OCI-LY1 (cell line): ENCODE measurements around the gene DNHD1.

Experiments used
- EZH2 ChIP-seq: fragments of 200-600 bp; sonication (generic), shearing (Covaris generic); IDR thresholded peaks from 2 replicates; pipeline ENCODE4 v1.8.0; 2017; ENCODE audit warnings: borderline replicate concordance, mixed run types, mild to moderate bottlenecking, antibody characterized with exemption, low read length, moderate library complexity, mixed read lengths
- TF ChIP-seq, protein P1 (sequence below): fragments of 200-600 bp; sonication (generic), shearing (Covaris generic); IDR thresholded peaks from 2 replicates; pipeline ENCODE4 v1.5.1; 2017; ENCODE audit warnings: mild to moderate bottlenecking, antibody characterized with exemption, low read length, moderate library complexity, mixed read lengths

DNA sequence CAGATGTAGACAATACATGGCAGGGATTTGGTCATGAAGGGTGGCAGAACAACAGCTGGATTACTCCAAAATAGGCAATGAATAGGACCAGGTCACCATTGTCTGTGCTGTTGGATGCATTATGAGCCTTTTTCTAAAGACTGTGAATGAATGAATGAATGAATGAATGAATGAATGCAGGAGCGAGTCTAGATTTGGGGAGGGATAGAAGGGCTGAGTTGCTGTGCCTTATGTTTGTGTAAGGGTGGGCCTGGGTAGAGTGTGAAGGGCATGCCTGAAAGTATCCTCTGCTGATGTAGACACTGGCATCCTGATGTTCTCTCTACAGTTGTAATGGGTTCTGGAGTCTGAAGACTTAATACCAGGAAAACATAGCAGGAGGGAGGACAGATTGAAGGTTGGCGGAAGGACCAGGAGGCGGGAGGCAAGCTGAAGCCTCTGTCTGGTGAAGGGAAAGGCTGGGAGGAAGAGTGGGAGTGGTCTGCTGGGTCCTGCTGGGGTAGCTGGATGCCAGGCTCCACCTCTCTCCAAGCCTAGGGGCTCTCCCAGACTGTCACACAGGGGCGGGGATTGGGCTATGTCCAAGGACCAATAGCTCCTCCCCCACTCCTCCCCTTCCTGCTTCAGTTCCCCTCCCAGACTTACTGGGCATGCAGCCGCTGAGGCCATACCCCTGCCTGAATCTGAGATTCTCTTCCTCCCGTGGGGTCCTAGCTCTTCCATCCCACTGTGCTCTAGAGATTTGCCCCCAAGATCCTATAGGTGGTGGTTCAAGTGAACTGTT lies 28.2 kb upstream of the DNHD1 start:
- TF ChIP-seq EZH2 = no peak
- TF ChIP-seq, protein P1, sequence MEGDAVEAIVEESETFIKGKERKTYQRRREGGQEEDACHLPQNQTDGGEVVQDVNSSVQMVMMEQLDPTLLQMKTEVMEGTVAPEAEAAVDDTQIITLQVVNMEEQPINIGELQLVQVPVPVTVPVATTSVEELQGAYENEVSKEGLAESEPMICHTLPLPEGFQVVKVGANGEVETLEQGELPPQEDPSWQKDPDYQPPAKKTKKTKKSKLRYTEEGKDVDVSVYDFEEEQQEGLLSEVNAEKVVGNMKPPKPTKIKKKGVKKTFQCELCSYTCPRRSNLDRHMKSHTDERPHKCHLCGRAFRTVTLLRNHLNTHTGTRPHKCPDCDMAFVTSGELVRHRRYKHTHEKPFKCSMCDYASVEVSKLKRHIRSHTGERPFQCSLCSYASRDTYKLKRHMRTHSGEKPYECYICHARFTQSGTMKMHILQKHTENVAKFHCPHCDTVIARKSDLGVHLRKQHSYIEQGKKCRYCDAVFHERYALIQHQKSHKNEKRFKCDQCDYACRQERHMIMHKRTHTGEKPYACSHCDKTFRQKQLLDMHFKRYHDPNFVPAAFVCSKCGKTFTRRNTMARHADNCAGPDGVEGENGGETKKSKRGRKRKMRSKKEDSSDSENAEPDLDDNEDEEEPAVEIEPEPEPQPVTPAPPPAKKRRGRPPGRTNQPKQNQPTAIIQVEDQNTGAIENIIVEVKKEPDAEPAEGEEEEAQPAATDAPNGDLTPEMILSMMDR = no peak
